IMR-90 (cell line): ENCODE measurements around the gene MRPS15. TPM values are rescaled to one million over a fixed set of nuclear protein-coding genes. Genes with fewer than 3 reads are reported as not detected.

Source experiments
- ATAC-seq: fragments of 200-7000 bp; cut with Tn5 transposase; 2 replicates; pipeline ENCODE4 v1.9.1; 2020; ENCODE audit warnings: low read depth, mild to moderate bottlenecking, moderate library complexity
- BruUV-seq: library from RNA; stranded (reverse); fragments of 400-500 nt; replicated peaks from 2 replicates; lab custom pipeline; 2021; lab: Mats Ljungman, UMichigan
- CTCF ChIA-PET: fragments of 300-600 bp; formaldehyde crosslinking; extraction: SDS; loops from one replicate; lab custom pipeline; 2021; ENCODE audit warnings: antibody characterized with exemption; lab: Yijun Ruan, JAX
- POLR2A ChIA-PET: fragments of 300-600 bp; sonication (Branson Sonifier 250); formaldehyde crosslinking; loops from one replicate; lab custom pipeline; 2022; ENCODE audit warnings: antibody characterized with exemption; ENCODE audit not compliant: unreplicated experiment; lab: Charles Lee
- DNase-seq: peaks from one replicate; pipeline ENCODE4 v3.0.0; 2013
- H2AFZ ChIP-seq: replicated peaks from 2 replicates; pipeline ENCODE3; 2013; ENCODE audit warnings: low read length, mild to moderate bottlenecking; ENCODE audit not compliant: poor library complexity
- H2AK5ac ChIP-seq: 2 replicates; pipeline ENCODE4 v1.6.1; 2013; ENCODE audit warnings: low read depth, low read length, inconsistent platforms
- H2AK9ac ChIP-seq: replicated peaks from 2 replicates; pipeline ENCODE3; 2013; ENCODE audit warnings: mild to moderate bottlenecking, low read depth, low read length, moderate library complexity; ENCODE audit not compliant: poor library complexity
- H2BK120ac ChIP-seq: 2 replicates; pipeline ENCODE4 v1.6.1; 2013; ENCODE audit warnings: low read depth, low read length, inconsistent platforms
- H2BK15ac ChIP-seq: 3 replicates; pipeline ENCODE4 v1.6.1; 2013; ENCODE audit warnings: low read depth, low read length, inconsistent platforms
- H2BK20ac ChIP-seq: 2 replicates; pipeline ENCODE4 v1.6.1; 2013; ENCODE audit warnings: low read depth, mild to moderate bottlenecking, inconsistent platforms, low read length, moderate library complexity
- H2BK5ac ChIP-seq: 2 replicates; pipeline ENCODE4 v1.6.1; 2013; ENCODE audit warnings: mild to moderate bottlenecking, low read depth, low read length, inconsistent platforms; ENCODE audit not compliant: poor library complexity, severe bottlenecking
- H3K14ac ChIP-seq: replicated peaks from 2 replicates; pipeline ENCODE4 v1.6.1; 2013; ENCODE audit warnings: low read depth, low read length, inconsistent platforms
- H3K18ac ChIP-seq: 2 replicates; pipeline ENCODE4 v1.6.1; 2013; ENCODE audit warnings: low read depth, low read length, control low read depth
- H3K23ac ChIP-seq: 2 replicates; pipeline ENCODE4 v1.6.1; 2013; ENCODE audit warnings: low read depth, low read length, inconsistent platforms
- H3K27ac ChIP-seq: 2 replicates; pipeline ENCODE4 v1.5.1; 2013; ENCODE audit warnings: mild to moderate bottlenecking, control low read depth, low read length; ENCODE audit not compliant: insufficient read depth
- H3K27me3 ChIP-seq: 2 replicates; pipeline ENCODE4 v1.6.1; 2013; ENCODE audit warnings: low read length; ENCODE audit not compliant: control insufficient read depth, insufficient read depth
- H3K36me3 ChIP-seq: 2 replicates; pipeline ENCODE4 v1.6.1; 2013; ENCODE audit warnings: low read length, mixed read lengths; ENCODE audit not compliant: control insufficient read depth, insufficient read depth
- H3K4ac ChIP-seq: 2 replicates; pipeline ENCODE4 v1.6.1; 2013; ENCODE audit warnings: low read depth, low read length, inconsistent platforms
- H3K4me1 ChIP-seq: 2 replicates; pipeline ENCODE4 v1.6.1; 2013; ENCODE audit warnings: low read length, mixed read lengths; ENCODE audit not compliant: control insufficient read depth, insufficient read depth
- H3K4me2 ChIP-seq: 2 replicates; pipeline ENCODE4 v1.6.1; 2013; ENCODE audit warnings: low read depth, mild to moderate bottlenecking, control low read depth, low read length, moderate library complexity
- H3K4me3 ChIP-seq: 2 replicates; pipeline ENCODE4 v1.5.1; 2013; ENCODE audit warnings: low read depth, mild to moderate bottlenecking, control low read depth, low read length, moderate library complexity; ENCODE audit not compliant: insufficient read depth
- H3K56ac ChIP-seq: 2 replicates; pipeline ENCODE4 v1.6.1; 2013; ENCODE audit warnings: low read length, inconsistent platforms; ENCODE audit not compliant: insufficient read depth; ENCODE audit errors: extremely low read depth
- H3K79me1 ChIP-seq, 2 experiments: 2 replicates each; pipeline ENCODE4 v1.6.1; 2013; ENCODE audit warnings: low read length in 2 of 2, inconsistent platforms in 1 of 2, low read depth in 1 of 2
- H3K9ac ChIP-seq: 2 replicates; pipeline ENCODE4 v1.6.1; 2013; ENCODE audit warnings: low read depth, low read length, control low read depth
- H3K9me1 ChIP-seq: 2 replicates; pipeline ENCODE4 v1.6.1; 2013; ENCODE audit warnings: low read length, inconsistent platforms; ENCODE audit not compliant: insufficient read depth
- H3K9me3 ChIP-seq: 2 replicates; pipeline ENCODE4 v1.6.1; 2013; ENCODE audit warnings: low read length; ENCODE audit not compliant: control insufficient read depth, insufficient read depth
- H4K20me1 ChIP-seq: 2 replicates; pipeline ENCODE4 v1.6.1; 2013; ENCODE audit warnings: low read length, inconsistent platforms; ENCODE audit not compliant: insufficient read depth
- H4K5ac ChIP-seq: 2 replicates; pipeline ENCODE4 v1.6.1; 2013; ENCODE audit warnings: mild to moderate bottlenecking, low read depth, low read length, control low read depth
- H4K8ac ChIP-seq, 2 experiments: 2 replicates each; pipeline ENCODE4 v1.6.1; 2013; ENCODE audit warnings: low read depth in 2 of 2, low read length in 2 of 2, control low read depth in 1 of 2, inconsistent platforms in 1 of 2
- H4K91ac ChIP-seq: 2 replicates; pipeline ENCODE4 v1.6.1; 2013; ENCODE audit warnings: low read depth, low read length, inconsistent platforms; ENCODE audit not compliant: insufficient read depth
- BHLHE40 ChIP-seq: fragments of 150-350 bp; IDR thresholded peaks from 2 replicates; pipeline ENCODE4 v1.6.1; 2016; ENCODE audit warnings: mild to moderate bottlenecking, low read depth, low read length
- CEBPB ChIP-seq: IDR thresholded peaks from 2 replicates; pipeline ENCODE4 v1.6.1; 2012; ENCODE audit warnings: low read depth, low read length, improper control_type of control experiment
- CHD1 ChIP-seq: IDR thresholded peaks from 2 replicates; pipeline ENCODE4 v1.6.1; 2012; ENCODE audit warnings: low read depth, low read length, improper control_type of control experiment
- CTCF ChIP-seq: conservative IDR thresholded peaks from 2 replicates; pipeline ENCODE4 v1.5.1; 2012; ENCODE audit warnings: mild to moderate bottlenecking, low read depth, low read length, improper control_type of control experiment
- ELK1 ChIP-seq: fragments of 150-350 bp; IDR thresholded peaks from 2 replicates; pipeline ENCODE4 v1.6.1; 2016; ENCODE audit warnings: low read depth, mild to moderate bottlenecking, low read length, moderate library complexity, borderline replicate concordance
- FOS ChIP-seq: fragments of 150-350 bp; IDR thresholded peaks from 2 replicates; pipeline ENCODE4 v1.6.1; 2016; ENCODE audit warnings: low read depth, low read length
- MAFK ChIP-seq: IDR thresholded peaks from 2 replicates; pipeline ENCODE4 v1.6.1; 2012; ENCODE audit warnings: low read depth, low read length, improper control_type of control experiment
- MAZ ChIP-seq: IDR thresholded peaks from 2 replicates; pipeline ENCODE4 v1.6.1; 2012; ENCODE audit warnings: low read depth, mild to moderate bottlenecking, low read length, improper control_type of control experiment, moderate library complexity, borderline replicate concordance
- MXI1 ChIP-seq: IDR thresholded peaks from 2 replicates; pipeline ENCODE4 v1.6.1; 2012; ENCODE audit warnings: low read depth, mild to moderate bottlenecking, low read length, moderate library complexity, borderline replicate concordance
- NFE2L2 ChIP-seq: fragments of 150-350 bp; IDR thresholded peaks from 2 replicates; pipeline ENCODE4 v1.6.1; 2016; ENCODE audit warnings: low read depth, mild to moderate bottlenecking, low read length
- POLR2A ChIP-seq: IDR thresholded peaks from 2 replicates; pipeline ENCODE4 v1.6.1; 2012; ENCODE audit warnings: mild to moderate bottlenecking, low read depth, low read length
- RAD21 ChIP-seq: IDR thresholded peaks from 2 replicates; pipeline ENCODE4 v1.6.1; 2012; ENCODE audit warnings: low read length, improper control_type of control experiment
- RCOR1 ChIP-seq: IDR thresholded peaks from 2 replicates; pipeline ENCODE4 v1.6.1; 2012; ENCODE audit warnings: mild to moderate bottlenecking, low read length, improper control_type of control experiment; ENCODE audit not compliant: insufficient replicate concordance
- RFX5 ChIP-seq: IDR thresholded peaks from 2 replicates; pipeline ENCODE4 v1.8.0; 2012; ENCODE audit warnings: low read depth, mild to moderate bottlenecking, low read length, moderate library complexity
- SMC3 ChIP-seq: fragments of 150-350 bp; IDR thresholded peaks from 2 replicates; pipeline ENCODE4 v1.6.1; 2016; ENCODE audit warnings: low read depth, mild to moderate bottlenecking, antibody characterized with exemption, low read length, moderate library complexity
- WGBS, 2 experiments: methylation state at CpG; one replicate each; pipeline versions ENCODE4 v1.1.5 to v1.1.7; 2013; ENCODE audit warnings: missing lambda C conversion rate in 2 of 2; ENCODE audit not compliant: insufficient read length in 1 of 2; ENCODE audit errors: extremely low coverage in 2 of 2; 5-methylcytosine and 5-hydroxymethylcytosine counted together
- dilution Hi-C: fragments of 300-500 bp; cut with HindIII; formaldehyde crosslinking; loops from one replicate; pipeline ENCODE4 v1.14.3; 2018; ENCODE audit warnings: low sequenced_read_pairs; ENCODE audit not compliant: unreplicated experiment
- in situ Hi-C: fragments of 300-500 bp; cut with MboI; formaldehyde crosslinking; loops from 3 replicates; pipeline ENCODE4 v1.14.3; 2019; ENCODE audit warnings: low sequenced_read_pairs, inconsistent platforms, mixed read lengths
- intact Hi-C: fragments of 100-400 bp; cut with micrococcal nuclease; formaldehyde crosslinking; loops from 2 replicates; pipeline ENCODE4 v1.10.0; 2022
- polyA plus RNA-seq, 3 experiments: library from polyadenylated mRNA; depleted of rRNA; stranded (reverse); fragments of >200 nt; gene quantifications; 2 replicates each; pipeline ENCODE4 v1.2.3, GENCODE V29; 2012; ENCODE audit warnings: low replicate concordance in 1 of 3
- total RNA-seq: library from RNA; depleted of rRNA; stranded (reverse); fragments of >200 nt; gene quantifications from 2 replicates; pipeline ENCODE4 v1.2.3, GENCODE V29; 2012
- TF ChIP-seq, protein P1 (sequence below): fragments of 150-350 bp; IDR thresholded peaks from 2 replicates; pipeline ENCODE4 v1.6.1; 2017; ENCODE audit warnings: mild to moderate bottlenecking, antibody characterized with exemption, low read length, low read depth

The MRPS15 gene
- total and polyA plus RNA-seq, 2 of the 4 experiments (the other 2 are of a cell fraction): 46.1 to 77.9 TPM

- H3K27ac ChIP-seq: peak overlapping the region; percentile 81
- H3K36me3 ChIP-seq: peaks cover 10% of the 10 kb centered on the region
- H3K27me3 ChIP-seq: no peaks in the 10 kb centered on the region
- ChIA-PET POLR2A (no interaction called here), CTCF (interaction anchor here (2.0 kb wide), 1 partner anchor 10 kb away, joined by 4 read pairs; no protein-coding TSS in a partner anchor)
- H2BK120ac ChIP-seq: 0 out of 2 replicates have a peak overlapping the region, but pooled peaks have one; percentile 8
- H4K91ac ChIP-seq: peak overlapping the region; percentile 18
- H2AK5ac ChIP-seq: peak overlapping the region; percentile 32
- peak overlapping the region; percentile 79 for H3K4me2 ChIP-seq
- ATAC-seq (no peak), DNase-seq (no peak)
- H3K14ac ChIP-seq: peak overlapping the region; percentile 45
- no peaks in the 10 kb centered on the region for H3K9me3 ChIP-seq
- in situ Hi-C loops (loop anchor here (25.0 kb wide), 1 partner anchor 1561 kb away; the partner anchor contains the start of genes FHL3 and UTP11), intact Hi-C loops (no loop called here), dilution Hi-C loops (no loop called here)
- peak overlapping the region; percentile 94 for H4K5ac ChIP-seq
- peaks cover 2% of the 10 kb centered on the region; the same call in 1 of the 2 replicates for H3K4me1 ChIP-seq
- peak overlapping the region; percentile 72 for H3K4ac ChIP-seq
- H3K56ac ChIP-seq: peak overlapping the region; percentile 83
- 29% methylated on average over 6 of the region's 18 CpGs; no CpG with 5 or more reads in 1 of the 2 experiments for whole genome bisulfite sequencing, 2 experiments
- no peaks in the 10 kb centered on the region for H3K9me1 ChIP-seq
- H3K23ac ChIP-seq: peak overlapping the region; percentile 69
- H2BK5ac ChIP-seq: peak overlapping the region; percentile 75
- BruUV-seq: no TSS peak
- H3K79me1 ChIP-seq: peaks cover 0 to 11% of the 10 kb centered on the region in 2 experiments; a peak in 2 of 4 replicates
- TF ChIP-seq NFE2L2: no peak
- no peak for TF ChIP-seq MXI1
- TF ChIP-seq MAZ: no peak
- no peak for TF ChIP-seq ELK1
- TF ChIP-seq RCOR1: no peak
- no peak for TF ChIP-seq CEBPB
- TF ChIP-seq RFX5: no peak
- no peak for TF ChIP-seq CTCF
- TF ChIP-seq RAD21: no peak
- TF ChIP-seq, protein P1, sequence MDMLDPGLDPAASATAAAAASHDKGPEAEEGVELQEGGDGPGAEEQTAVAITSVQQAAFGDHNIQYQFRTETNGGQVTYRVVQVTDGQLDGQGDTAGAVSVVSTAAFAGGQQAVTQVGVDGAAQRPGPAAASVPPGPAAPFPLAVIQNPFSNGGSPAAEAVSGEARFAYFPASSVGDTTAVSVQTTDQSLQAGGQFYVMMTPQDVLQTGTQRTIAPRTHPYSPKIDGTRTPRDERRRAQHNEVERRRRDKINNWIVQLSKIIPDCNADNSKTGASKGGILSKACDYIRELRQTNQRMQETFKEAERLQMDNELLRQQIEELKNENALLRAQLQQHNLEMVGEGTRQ: no peak
- no peak for TF ChIP-seq BHLHE40
- TF ChIP-seq CHD1: no peak
- no peak for TF ChIP-seq POLR2A
- no peak for TF ChIP-seq SMC3
- no peak for TF ChIP-seq FOS
- no peak for TF ChIP-seq MAFK
- peak overlapping the region; percentile 92 to 99 for H4K8ac ChIP-seq
- peak overlapping the region; percentile 95 for H2AK9ac ChIP-seq
- H2BK20ac ChIP-seq: no peak overlapping the region
- peak overlapping the region; percentile 74 for H3K9ac ChIP-seq
- H3K4me3 ChIP-seq: peak overlapping the region; percentile 66
- H2AFZ ChIP-seq: peak overlapping the region; percentile 100
- 0 out of 3 replicates have a peak overlapping the region, but pooled peaks have one; percentile 27 for H2BK15ac ChIP-seq
- no peaks in the 10 kb centered on the region for H4K20me1 ChIP-seq
- peak overlapping the region; percentile 6; the same call in 1 of the 2 replicates for H3K18ac ChIP-seq
Observed at GRCh38 chr1:36450919-36451305, 13.3 kb downstream of the MRPS15 start.
